LNCaP clone FGC (cell line): ENCODE measurements around the gene ARHGEF1.

Experiments
- DNase-seq: peaks from one replicate; pipeline ENCODE4 v3.0.0-alpha.2; 2011; ENCODE audit warnings: low read depth
- H3K4me3 ChIP-seq: 2 replicates; pipeline ENCODE4 v1.5.1; 2011; ENCODE audit warnings: mild to moderate bottlenecking, low read depth, low read length, control low read depth
- TF ChIP-seq, protein P1 (sequence below): IDR thresholded peaks from 2 replicates; pipeline ENCODE4 v1.5.1; 2012; ENCODE audit warnings: mild to moderate bottlenecking; ENCODE audit not compliant: control insufficient read depth, insufficient read depth; ENCODE audit errors: extremely low read depth

The ARHGEF1 gene

DNA sequence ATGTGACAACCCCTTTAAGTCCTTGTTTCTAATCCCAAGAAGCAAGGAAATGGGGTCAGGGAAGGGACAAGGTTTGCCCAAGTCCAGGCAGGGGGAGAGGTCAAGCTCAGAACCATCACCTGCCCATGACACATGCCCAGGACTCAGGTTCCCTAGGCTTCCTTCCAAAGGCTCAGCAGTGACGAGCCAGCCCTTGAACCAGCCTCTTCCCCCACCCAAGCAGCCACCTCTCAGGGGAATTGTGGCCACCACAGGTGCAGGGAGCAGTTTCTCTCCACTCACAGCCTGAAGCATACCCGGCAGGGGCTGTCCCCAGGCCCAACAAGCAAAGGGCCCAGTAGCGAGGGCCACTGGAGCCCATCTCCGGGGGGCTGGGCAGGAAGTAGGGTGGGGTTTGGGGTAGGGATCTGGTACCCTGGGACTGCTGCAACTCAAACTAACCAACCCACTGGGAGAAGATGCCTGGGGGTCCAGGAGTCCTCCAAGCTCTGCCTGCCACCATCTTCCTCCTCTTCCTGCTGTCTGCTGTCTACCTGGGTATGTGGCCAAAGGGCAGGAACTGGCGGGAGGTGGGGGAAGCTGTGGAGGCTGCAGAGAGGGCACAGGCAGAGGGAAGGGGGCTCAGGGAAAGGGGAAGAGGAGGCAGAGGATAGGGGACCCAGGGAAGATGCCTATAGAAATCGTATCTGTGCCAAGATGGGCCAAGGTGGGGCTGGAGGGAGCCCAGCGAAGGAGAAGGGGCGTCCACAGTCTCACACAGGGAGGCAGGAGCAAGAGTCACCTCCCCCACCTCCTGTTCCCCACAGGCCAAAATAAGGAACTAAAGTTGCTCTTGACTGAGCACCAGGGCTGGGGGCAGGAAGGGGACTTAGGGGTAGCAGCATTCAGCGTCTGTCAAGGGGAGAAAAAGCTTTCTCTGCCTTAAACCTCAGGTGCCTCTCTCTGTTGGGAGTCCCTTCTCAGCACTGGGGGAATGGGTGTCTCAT, 5.8 kb upstream of the ARHGEF1 start, which contains the start of gene CD79A:
CD79A (plus strand) TSS at position 433 of the 986 bp plus-strand sequence; CDS start at position 459, 26 bp downstream.
- TF ChIP-seq, protein P1, sequence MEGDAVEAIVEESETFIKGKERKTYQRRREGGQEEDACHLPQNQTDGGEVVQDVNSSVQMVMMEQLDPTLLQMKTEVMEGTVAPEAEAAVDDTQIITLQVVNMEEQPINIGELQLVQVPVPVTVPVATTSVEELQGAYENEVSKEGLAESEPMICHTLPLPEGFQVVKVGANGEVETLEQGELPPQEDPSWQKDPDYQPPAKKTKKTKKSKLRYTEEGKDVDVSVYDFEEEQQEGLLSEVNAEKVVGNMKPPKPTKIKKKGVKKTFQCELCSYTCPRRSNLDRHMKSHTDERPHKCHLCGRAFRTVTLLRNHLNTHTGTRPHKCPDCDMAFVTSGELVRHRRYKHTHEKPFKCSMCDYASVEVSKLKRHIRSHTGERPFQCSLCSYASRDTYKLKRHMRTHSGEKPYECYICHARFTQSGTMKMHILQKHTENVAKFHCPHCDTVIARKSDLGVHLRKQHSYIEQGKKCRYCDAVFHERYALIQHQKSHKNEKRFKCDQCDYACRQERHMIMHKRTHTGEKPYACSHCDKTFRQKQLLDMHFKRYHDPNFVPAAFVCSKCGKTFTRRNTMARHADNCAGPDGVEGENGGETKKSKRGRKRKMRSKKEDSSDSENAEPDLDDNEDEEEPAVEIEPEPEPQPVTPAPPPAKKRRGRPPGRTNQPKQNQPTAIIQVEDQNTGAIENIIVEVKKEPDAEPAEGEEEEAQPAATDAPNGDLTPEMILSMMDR: no peak
- no peak within 1 kb of the TSS for H3K4me3 ChIP-seq
- DNase-seq: no peak

DNA sequence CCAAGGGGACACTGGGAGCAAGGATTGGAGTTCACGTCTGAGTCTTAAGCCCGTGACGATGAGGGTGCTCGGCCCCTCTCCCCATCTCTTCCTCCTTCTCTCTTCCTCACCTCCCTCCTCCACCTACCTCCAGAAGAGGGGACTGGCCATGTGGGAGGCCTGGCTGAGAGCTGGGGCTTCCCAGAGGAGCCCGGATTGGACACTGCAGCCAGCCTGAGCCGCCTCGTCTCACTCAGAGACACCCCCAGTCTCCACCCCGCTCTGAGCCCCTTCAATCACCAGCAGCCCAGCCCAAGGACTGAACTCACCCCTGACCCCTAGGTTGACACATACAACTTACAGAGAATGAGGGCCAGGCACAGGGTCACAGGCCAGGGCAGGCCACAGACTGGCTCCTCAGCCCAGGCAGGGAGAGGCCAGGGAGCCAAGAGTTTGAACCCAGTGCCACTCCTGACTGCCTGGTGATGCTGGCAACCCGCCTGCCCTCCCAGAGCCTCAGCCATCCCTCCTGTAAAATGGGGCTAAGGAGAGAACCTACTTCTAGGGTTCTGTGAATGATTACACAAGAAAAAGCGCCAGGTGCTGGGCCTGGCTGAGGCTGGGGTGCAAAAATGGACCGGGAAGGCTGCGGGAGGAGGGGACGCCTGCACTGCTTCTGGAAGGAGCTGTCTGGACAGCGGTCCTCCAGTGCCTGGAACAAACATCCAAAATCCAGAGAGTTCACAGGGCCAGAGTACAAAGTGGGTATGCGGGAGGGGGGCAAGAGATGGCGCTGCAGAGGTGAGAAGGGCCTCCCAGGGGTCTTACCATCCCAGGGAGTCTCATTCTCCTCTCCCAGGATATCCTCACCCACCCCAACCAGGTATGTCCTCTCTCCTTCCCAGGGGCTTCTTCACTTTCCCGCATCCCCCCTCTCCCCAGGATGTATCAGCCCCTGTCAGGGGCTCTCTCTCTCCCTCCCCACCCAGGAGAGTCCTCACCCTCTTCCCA, 4.8 kb upstream of the ARHGEF1 start:
- H3K4me3 ChIP-seq: no peak overlapping the region
- DNase-seq: no peak
- TF ChIP-seq, protein P1: no peak

DNA sequence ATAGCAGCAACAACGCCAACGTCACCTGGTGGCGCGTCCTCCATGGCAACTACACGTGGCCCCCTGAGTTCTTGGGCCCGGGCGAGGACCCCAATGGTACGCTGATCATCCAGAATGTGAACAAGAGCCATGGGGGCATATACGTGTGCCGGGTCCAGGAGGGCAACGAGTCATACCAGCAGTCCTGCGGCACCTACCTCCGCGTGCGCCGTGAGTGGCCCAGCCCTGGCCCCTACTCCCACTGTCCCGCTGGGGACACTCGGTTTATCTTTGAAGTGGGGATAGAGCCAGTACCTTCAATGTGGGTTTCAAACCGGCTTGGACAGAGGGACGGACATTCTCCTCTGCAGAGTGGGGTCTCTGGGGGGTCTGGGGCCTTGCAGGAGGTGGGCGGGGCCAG, 3.9 kb upstream of the ARHGEF1 start:
- H3K4me3 ChIP-seq: no peak overlapping the region
- TF ChIP-seq, protein P1: no peak
- no peak for DNase-seq

DNA sequence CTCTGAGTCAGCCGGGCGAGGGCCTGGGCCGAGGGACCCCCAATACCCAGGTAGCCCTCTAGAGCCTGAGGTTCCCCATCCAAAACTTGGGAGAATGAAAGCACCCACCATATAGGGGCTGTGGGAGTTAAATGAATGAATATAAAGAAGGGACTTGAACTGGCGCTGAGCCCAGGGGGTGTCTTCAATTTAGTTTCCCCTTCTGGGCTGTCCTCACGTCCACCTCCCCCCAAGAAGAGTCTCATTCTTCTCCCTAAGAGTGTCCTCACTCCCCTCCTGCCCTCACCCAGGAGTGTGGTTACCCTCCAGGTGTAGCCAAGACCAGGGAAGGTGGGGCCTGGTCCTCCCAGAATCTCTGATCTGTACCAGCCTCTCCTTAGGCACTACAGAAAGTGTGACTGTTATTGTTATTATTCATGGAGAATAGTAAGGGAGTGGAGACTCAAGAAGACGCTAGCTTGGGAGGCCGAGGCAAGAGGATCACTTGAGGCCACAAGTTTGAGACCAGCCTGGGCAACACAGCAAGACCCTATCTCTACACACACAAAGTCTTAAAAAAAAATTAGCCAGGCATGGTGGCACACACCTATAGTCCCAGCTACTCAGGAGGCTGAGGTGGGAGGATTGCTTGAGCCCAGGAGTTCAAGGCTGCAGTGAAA, 3.2 kb upstream of the ARHGEF1 start:
- H3K4me3 ChIP-seq: no peak overlapping the region
- TF ChIP-seq, protein P1: no peak
- no peak for DNase-seq

DNA sequence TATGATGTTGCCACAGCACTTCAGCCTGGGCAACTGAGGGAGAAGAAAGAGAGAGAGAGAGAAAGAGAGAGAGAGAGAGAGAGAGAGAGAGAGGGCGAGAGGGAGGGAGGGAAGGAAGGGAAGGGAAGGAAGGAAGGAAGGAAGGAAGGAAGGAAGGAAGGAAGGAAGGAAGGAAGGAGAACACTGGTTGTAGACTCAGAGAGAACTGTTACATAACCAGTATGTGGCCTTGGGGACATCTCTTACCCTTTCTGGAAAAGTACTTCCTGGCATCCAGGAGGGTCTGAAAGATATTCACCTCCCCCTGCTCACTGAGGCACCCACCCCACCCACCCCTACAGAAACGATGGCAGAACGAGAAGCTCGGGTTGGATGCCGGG, 2.7 kb upstream of the ARHGEF1 start:
- TF ChIP-seq, protein P1: no peak
- no peak overlapping the region for H3K4me3 ChIP-seq
- DNase-seq: no peak

DNA sequence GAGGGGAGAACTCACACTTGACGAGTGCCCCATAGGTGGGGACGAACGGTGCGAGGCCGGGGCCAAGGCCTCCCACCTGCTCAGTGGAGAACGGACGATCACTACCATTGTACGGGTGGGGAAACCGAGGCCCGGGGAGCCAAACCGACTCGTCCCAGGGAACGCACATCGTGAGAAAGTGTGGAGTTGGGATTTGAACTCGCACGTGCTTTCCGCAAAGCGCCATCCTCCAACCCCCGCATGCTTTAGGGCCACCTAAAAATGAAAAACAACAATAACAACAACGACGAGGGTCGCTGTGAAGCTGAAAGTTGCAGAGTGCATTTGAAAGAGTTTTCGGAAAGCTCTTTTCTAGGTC, 458 bp downstream of the ARHGEF1 start:
- peak overlapping the region; percentile 82 for H3K4me3 ChIP-seq
- TF ChIP-seq, protein P1: no peak
- DNase-seq: no peak
